Transverse colon (tissue), 4 donors: ENCODE results near the gene TMEFF1.

ENCODE experiments used
- CTCF ChIP-seq, 5 experiments: fragments of 200-600 bp in 3 of 5; fragments of 450-650 bp in 2 of 5; sonication (generic) in 3 of 5; IDR thresholded peaks; 1 replicate in 2 of 5; 2 replicates in 3 of 5; pipeline ENCODE4 v1.5.1; 2016 to 2017; ENCODE audit warnings: antibody characterized with exemption in 5 of 5, inconsistent platforms in 3 of 5, mild to moderate bottlenecking in 2 of 5, moderate library complexity in 1 of 5
- EP300 ChIP-seq: sonication (generic); formaldehyde crosslinking; IDR thresholded peaks from one replicate; pipeline ENCODE4 v1.6.1; 2017; ENCODE audit warnings: antibody characterized with exemption, low read depth
- POLR2A ChIP-seq: fragments of 450-650 bp; IDR thresholded peaks from one replicate; pipeline ENCODE4 v1.6.1; 2016; ENCODE audit warnings: antibody characterized with exemption, mild to moderate bottlenecking, moderate library complexity
- POLR2AphosphoS5 ChIP-seq, 3 donors: sonication (generic); formaldehyde crosslinking; IDR thresholded peaks; one replicate each; pipeline ENCODE4 v1.6.1; 2016; ENCODE audit warnings: antibody characterized with exemption in 3 of 3

DNA sequence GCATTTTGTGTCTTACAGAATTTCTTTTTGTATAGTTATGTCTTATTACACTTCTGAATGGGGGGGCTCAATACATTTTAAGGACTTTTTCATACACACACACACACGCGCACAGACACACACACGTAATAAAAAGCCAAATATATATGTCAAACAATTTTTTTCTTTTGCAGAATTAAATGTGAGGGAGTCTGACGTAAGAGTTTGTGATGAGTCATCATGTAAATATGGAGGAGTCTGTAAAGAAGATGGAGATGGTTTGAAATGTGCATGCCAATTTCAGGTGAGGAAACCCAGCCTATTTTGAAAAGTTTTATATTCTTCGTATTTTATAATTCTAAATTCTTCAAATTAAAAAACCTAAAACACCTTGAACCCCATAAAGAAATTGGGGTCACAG, 25.6 kb downstream of the TMEFF1 start:
- TF ChIP-seq CTCF (IDR thresholded peaks at IDR 0.05) (no peak), POLR2AphosphoS5 (IDR thresholded peaks at IDR 0.05) (no peak), POLR2A (no peak), EP300 (no peak)
